Activated naive CD4-positive, alpha-beta T cell treated with anti-CD3 and anti-CD28 coated beads, Interleukin-2, amount 50 U/mL, for 16 hours (primary cell): ENCODE results near the gene KSR2.
A peak's percentile ranks its signal among the peaks of the same experiment; 100 is the strongest.
"Not testable (repeated sequence)": the region's sequence is repeated elsewhere in the genome, so short reads cannot be mapped to it uniquely, and the experiment has no call there.

Source experiments
- DNase-seq: peaks from one replicate; pipeline ENCODE4 v3.0.0-alpha.2; 2020

KSR2 gene

GRCh38 chr12:117968826-117969659 is at the start of gene KSR2:
TSS of gene KSR2 (minus strand) at chr12:117968990. CDS start at chr12:117968255, 735 bp downstream.
- peak; percentile 42 for DNase-seq

GRCh38 chr12:118017926-118018325 is 49.1 kb upstream of the KSR2 start:
- no peak for DNase-seq

- peak; percentile 98 for DNase-seq
Measured at GRCh38 chr12:118016424-118017264, 47.9 kb upstream of the KSR2 start, which contains the start of gene RFC5. TSS of gene RFC5 (plus strand) at chr12:118016703. CDS start at chr12:118016828, 125 bp downstream.

- DNase-seq, result no peak
Measured at GRCh38 chr12:118015944-118016343, 47.2 kb upstream of the KSR2 start.

DNA sequence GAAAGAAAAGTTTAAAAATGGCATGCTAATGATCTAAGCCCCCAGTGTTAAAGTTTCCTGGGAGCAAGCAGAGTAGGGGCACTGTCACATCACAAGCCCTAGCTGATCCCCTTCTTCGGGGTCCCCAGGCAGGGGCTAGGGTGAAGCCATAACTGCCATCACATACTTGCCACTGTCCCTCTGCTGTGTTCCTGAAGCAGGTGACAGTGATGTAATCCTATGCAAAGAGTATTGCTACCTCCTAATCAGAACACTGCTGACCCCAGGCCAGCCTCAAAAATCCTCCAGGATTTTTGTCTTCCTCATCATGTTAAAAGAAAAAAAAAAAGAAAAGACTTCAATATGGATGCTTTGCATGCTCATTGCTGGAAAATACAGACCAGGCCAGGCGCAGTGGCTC is 46.5 kb upstream of the KSR2 start:
- no peak for DNase-seq

- no peak for DNase-seq
Measured at GRCh38 chr12:118013283-118013682, 44.5 kb upstream of the KSR2 start.

GRCh38 chr12:118011961-118012360 is 43.2 kb upstream of the KSR2 start:
- no peak for DNase-seq

- DNase-seq, result no peak
Measured at GRCh38 chr12:118011377-118011776, 42.6 kb upstream of the KSR2 start.

DNA sequence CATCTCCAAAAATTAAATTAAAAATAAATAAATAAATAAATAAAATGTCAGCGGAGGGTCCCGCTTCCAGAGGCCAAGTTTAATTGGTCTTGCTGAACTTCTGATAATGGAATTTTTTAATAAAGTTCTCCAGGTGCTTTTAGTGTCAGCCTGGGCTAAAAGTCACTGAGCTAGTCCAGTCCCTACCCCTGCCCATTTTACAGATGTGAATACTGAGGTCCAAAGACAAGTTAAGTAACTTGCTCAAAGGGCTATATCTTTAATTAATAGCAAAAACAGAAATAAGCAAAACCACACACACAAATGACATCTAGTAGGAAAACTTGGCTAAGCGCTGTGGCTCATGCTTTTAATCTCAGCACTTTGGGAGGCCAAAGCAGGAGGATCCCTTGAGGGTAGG is 42.1 kb upstream of the KSR2 start:
- no peak for DNase-seq

DNA sequence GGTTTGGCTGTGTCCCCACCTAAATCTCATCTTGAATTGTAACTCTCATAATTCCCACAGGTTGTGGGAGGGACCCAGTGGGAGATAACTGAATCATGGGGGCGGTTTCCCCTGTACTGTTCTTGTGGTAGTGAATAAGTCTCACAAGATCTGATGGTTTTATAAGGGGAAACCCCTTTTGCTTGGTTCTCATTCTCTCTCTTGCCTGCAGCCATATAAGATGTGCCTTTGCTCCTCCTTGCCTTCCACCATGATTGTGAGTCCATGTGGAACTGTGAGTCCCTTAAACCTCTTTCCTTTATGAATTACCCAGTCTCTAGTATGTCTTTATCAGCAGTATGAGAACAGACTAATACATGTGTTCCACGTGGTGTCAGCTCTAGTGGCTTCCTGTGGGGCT is 31.0 kb upstream of the KSR2 start:
- not testable (repeated sequence) for DNase-seq

DNA sequence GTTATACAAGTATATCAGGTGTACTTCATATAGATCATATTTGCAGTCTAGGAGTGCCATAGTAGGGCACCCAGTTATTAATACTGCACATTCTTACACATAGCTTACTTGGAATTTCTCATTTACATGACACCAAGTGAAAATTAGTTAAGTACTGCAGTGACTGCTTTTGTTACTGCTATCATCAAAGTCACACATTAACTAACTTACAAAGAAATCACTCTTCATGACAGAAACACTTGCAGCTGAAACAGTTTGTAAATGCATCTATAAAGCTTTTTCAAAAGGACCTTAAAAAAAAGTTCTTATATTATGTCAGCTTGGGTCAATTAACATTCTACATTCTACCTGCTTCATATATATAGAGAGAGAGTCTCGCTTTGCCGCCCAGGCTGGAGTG is 29.9 kb upstream of the KSR2 start:
- no peak for DNase-seq

GRCh38 chr12:117994551-117995438 is 26.0 kb upstream of the KSR2 start:
- no peak for DNase-seq

DNA sequence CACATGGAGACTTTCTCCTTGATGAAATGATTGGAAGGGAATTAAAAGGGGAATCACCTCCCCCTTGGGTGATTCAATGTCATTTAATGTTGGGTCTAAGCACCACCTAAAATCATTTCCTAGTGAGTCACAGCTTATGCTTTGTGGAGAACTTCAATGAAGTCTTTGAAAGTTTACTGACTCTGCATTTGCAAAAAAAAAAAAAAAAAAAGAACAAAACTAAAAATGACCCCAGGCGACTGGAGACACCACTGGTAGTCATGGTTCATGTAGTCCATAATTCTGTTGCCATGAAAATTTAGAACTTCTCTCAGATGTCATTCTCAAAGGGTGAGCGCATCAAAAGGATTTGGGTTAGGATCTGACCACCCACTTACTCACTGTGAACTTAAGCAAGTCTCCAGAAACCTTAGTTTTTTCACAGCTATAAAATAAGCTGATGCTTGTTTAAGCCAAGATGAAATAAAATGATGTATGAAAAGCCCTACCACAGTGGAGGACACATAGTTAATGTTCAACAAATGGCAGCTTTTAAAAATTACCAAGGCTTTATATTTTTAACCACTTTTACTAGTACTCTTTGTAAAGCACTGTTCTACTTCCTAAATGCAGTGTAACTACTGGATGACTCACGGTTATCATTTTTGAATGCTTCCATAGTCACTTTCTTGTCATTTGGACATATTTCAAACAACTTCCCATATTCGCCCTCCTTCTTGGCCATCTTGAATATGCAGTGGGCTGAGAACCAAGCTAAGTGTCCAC is 18.1 kb upstream of the KSR2 start:
- DNase-seq, result no peak

- no peak for DNase-seq
Measured at GRCh38 chr12:117985182-117985581, 16.4 kb upstream of the KSR2 start.

- no peak for DNase-seq
Measured at GRCh38 chr12:117981267-117981666, 12.5 kb upstream of the KSR2 start.

DNA sequence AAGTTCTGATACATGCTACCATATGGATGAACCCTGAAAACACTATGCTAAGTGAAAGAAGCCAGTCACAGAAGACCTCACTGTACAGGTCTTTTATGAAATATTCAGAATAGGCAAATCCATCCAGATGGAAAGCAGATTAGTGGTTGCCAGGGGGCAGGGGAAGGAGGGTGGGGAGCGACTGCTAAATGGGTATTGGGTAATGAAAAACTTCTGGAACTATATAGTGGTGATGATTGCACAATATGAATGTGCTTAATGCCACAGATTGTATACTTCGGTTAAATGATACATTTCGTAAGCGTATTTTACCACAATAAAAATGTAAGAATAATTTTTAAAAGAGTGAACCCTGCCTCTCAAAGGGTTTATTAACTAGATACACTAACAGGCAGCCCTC is 11.8 kb upstream of the KSR2 start:
- no peak for DNase-seq

GRCh38 chr12:117977373-117977772 is 8.6 kb upstream of the KSR2 start:
- no peak for DNase-seq

DNA sequence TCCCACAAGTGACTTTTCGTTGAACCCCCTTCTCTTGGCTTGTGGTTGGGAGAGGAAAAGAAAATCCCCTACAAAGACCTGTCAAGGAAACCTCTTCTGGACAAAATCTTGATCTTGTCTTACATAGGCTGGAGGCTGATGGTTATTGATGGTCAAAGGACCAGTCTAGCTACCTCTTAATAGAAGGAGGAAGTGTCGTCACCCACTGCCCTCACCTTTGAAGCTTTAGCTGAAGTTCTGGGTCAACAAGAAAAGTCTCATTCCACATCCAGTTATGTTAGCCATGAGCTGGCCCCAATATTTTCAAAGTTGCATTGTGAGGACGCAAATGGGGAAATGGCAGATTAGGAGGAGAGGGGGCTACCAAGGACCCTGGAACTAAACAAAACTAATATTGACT is 6.2 kb upstream of the KSR2 start:
- no peak for DNase-seq

- DNase-seq, result no peak
Measured at GRCh38 chr12:117972301-117972700, 3.5 kb upstream of the KSR2 start.

GRCh38 chr12:117970334-117970733 is 1.5 kb upstream of the KSR2 start:
- no peak for DNase-seq

DNA sequence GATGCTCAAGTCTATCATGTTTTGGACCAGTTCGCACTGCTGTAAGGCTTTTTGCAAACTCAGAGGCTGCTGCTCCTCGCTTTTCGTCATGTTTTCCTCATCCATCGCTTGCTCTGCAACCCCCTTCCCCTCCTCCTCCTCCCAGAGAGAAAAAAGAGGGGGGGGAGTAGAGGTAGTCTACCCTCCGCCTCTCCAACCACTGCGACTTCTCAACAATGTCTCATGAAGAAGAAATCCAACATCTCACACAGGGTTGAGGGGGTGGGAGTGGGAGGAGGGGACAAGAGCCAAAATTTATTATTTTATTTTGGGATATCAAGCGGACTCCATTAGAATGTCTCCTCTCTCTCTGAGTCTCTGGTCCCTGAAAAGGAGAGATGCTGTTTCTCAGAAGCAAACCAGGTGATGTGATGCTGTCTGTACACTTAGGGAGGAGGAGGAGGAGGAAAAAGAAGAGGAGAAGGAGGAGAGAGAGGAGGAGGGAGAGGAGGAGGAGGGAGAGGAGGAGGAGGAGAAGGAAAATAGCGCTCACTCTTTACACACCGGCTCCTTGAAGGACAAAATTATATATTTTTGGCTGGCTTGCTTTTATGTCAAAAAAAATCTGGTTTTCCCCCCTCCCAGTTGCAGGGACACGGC is 520 bp downstream of the KSR2 start:
- no peak for DNase-seq

GRCh38 chr12:117967512-117967911 is 1.3 kb downstream of the KSR2 start:
- no peak for DNase-seq
